ENCODE data around the gene PPIF.
"Not testable (repeated sequence)": the region's sequence is repeated elsewhere in the genome, so short reads cannot be mapped to it uniquely, and the experiment has no call there.

The PPIF gene

GRCh38 chr10:79328737-79329504 lies 18.3 kb upstream of the PPIF start:
- peak; percentile 69 for DNase-seq (ENCODE audit: low spot score)
- Histone ChIP-seq H3K27me3 (ENCODE audit: insufficient read depth, poor library complexity, severe bottlenecking) (no peaks in the 10 kb centered on the region), H3K4me3 (ENCODE audit: severe bottlenecking) (no peak overlapping the region), H3K36me3 (ENCODE audit: low read depth) (no peaks in the 10 kb centered on the region), H3K27ac (ENCODE audit: poor library complexity, severe bottlenecking) (peak overlapping the region; percentile 14), H3K4me1 (ENCODE audit: insufficient read depth, poor library complexity, severe bottlenecking) (peaks cover 30% of the 10 kb centered on the region), H3K9me3 (ENCODE audit: severe bottlenecking) (peaks cover 2% of the 10 kb centered on the region)
- no peak for TF ChIP-seq CTCF (IDR thresholded peaks at IDR 0.05; ENCODE audit: poor library complexity, severe bottlenecking)
- peak; percentile 73 for ATAC-seq (ENCODE audit: low read depth)

- ATAC-seq (ENCODE audit: low read depth) (peak; percentile 30; the same call in 1 of the 3 replicates), DNase-seq (ENCODE audit: low spot score) (peak; percentile 56)
- no peaks in the 10 kb centered on the region for H3K36me3 ChIP-seq (ENCODE audit: low read depth)
- H3K4me3 ChIP-seq (ENCODE audit: severe bottlenecking), result no peak overlapping the region
- peaks cover 32% of the 10 kb centered on the region for H3K4me1 ChIP-seq (ENCODE audit: insufficient read depth, poor library complexity, severe bottlenecking)
- H3K9me3 ChIP-seq (ENCODE audit: severe bottlenecking), result peaks cover 2% of the 10 kb centered on the region
- no peaks in the 10 kb centered on the region for H3K27me3 ChIP-seq (ENCODE audit: insufficient read depth, poor library complexity, severe bottlenecking)
- TF ChIP-seq CTCF (IDR thresholded peaks at IDR 0.05; ENCODE audit: poor library complexity, severe bottlenecking), result no peak
- peak overlapping the region; percentile 14 for H3K27ac ChIP-seq (ENCODE audit: poor library complexity, severe bottlenecking)
These were observed 17.7 kb upstream of the PPIF start for GRCh38 chr10:79329529-79329928.

- H3K27ac ChIP-seq (ENCODE audit: poor library complexity, severe bottlenecking), result no peak overlapping the region
- DNase-seq (ENCODE audit: low spot score), result peak; percentile 53
- H3K4me1 ChIP-seq (ENCODE audit: insufficient read depth, poor library complexity, severe bottlenecking), result peaks cover 32% of the 10 kb centered on the region
- peaks cover 2% of the 10 kb centered on the region for H3K9me3 ChIP-seq (ENCODE audit: severe bottlenecking)
- ATAC-seq (ENCODE audit: low read depth), result peak; percentile 37; the same call in 2 of the 3 replicates
- H3K36me3 ChIP-seq (ENCODE audit: low read depth), result no peaks in the 10 kb centered on the region
- TF ChIP-seq CTCF (IDR thresholded peaks at IDR 0.05; ENCODE audit: poor library complexity, severe bottlenecking), result no peak
- no peaks in the 10 kb centered on the region for H3K27me3 ChIP-seq (ENCODE audit: insufficient read depth, poor library complexity, severe bottlenecking)
- H3K4me3 ChIP-seq (ENCODE audit: severe bottlenecking), result no peak overlapping the region
These were observed 16.0 kb upstream of the PPIF start for GRCh38 chr10:79331226-79331625.

DNA sequence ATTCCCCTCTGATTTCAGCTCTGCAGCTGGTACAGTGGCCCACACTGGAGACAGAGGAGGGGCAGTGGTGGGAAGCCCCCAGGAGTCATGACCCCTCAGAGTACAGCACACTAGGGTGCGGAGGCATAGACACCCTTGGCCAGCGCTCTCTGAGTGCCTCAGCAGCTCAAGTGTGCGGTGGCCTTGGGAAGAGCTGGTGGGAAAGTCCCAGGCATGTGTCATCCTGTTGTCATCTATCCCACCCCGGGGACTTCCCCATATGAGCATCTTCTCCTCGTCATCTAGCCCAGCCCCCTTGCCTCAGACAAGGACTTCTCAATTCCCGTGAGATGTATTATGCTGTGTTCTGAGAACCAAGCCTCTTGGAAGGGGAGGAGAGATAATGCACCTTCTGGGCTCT lies 15.6 kb upstream of the PPIF start:
- H3K4me1 ChIP-seq (ENCODE audit: insufficient read depth, poor library complexity, severe bottlenecking), result peaks cover 32% of the 10 kb centered on the region
- H3K27me3 ChIP-seq (ENCODE audit: insufficient read depth, poor library complexity, severe bottlenecking), result no peaks in the 10 kb centered on the region
- no peak for TF ChIP-seq CTCF (IDR thresholded peaks at IDR 0.05; ENCODE audit: poor library complexity, severe bottlenecking)
- H3K36me3 ChIP-seq (ENCODE audit: low read depth), result no peaks in the 10 kb centered on the region
- peaks cover 2% of the 10 kb centered on the region for H3K9me3 ChIP-seq (ENCODE audit: severe bottlenecking)
- H3K4me3 ChIP-seq (ENCODE audit: severe bottlenecking), result no peak overlapping the region
- H3K27ac ChIP-seq (ENCODE audit: poor library complexity, severe bottlenecking), result no peak overlapping the region
- peak; percentile 24; the same call in 2 of the 3 replicates for ATAC-seq (ENCODE audit: low read depth)
- peak; percentile 71 for DNase-seq (ENCODE audit: low spot score)

DNA sequence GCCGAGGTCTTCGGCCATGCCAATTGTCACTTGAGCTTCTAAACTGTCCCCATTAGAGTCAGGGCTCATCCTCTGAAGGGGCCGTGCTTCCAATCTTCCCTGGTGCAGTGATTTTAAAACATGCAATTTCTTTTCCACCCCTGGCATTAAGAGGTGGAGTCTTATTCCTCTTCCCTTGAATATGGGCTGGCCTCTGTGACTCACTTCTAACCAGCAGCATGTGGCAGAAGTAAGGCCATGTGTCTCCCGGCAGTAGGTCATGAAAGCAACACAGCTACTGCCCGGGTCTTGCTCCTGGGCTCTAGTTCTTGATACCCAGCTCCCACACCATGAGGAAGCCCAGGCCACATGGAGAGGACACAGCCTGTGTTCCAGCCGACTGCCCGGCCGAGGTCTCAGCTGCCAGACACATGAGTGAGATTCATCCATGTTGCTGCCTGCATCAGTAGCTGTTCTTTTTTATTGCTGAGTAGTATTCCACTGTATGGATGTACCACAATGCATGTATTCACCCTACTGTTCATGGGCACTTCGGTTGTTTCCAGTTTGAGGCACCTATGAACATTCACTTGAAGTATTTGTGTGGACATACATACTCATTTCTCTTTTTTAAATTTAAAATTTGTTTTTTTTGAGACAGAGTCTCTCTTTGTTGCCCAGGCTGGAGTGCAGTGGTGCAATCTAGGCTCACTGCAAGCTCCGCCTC lies 14.5 kb upstream of the PPIF start:
- not testable (repeated sequence) for DNase-seq (ENCODE audit: low spot score); H3K4me3 ChIP-seq (ENCODE audit: severe bottlenecking); H3K27me3 ChIP-seq (ENCODE audit: insufficient read depth, poor library complexity, severe bottlenecking); H3K36me3 ChIP-seq (ENCODE audit: low read depth); H3K9me3 ChIP-seq (ENCODE audit: severe bottlenecking); ATAC-seq (ENCODE audit: low read depth)
- peaks cover 32% of the 10 kb centered on the region for H3K4me1 ChIP-seq (ENCODE audit: insufficient read depth, poor library complexity, severe bottlenecking)
- H3K27ac ChIP-seq (ENCODE audit: poor library complexity, severe bottlenecking), result peak overlapping the region; percentile 62
